ENCODE results near the gene SULT6B1. TPM values are rescaled to one million over a fixed set of nuclear protein-coding genes. Genes with fewer than 3 reads are reported as not detected.

Gene SULT6B1
- total RNA-seq, 4 donors from 2014 or later: not detected

GRCh38 chr2:37181726-37182684 lies 6.5 kb downstream of the SULT6B1 start:
- Histone ChIP-seq H3K27me3 (no peaks in the 10 kb centered on the region), H3K4me1 (no peaks in the 10 kb centered on the region), H3K9me3 (no peaks in the 10 kb centered on the region), H3K27ac (peak overlapping the region in 1 of 4 donors; percentile 48), H3K36me3 (no peaks in the 10 kb centered on the region), H3K4me3 (no peak overlapping the region)
- WGBS, 2 donors: 65 to 66% methylated on average over 17 of the region's 17 CpGs
- DNase-seq (ENCODE audit: low spot score in 2 of 2): no peak
- TF ChIP-seq CTCF (IDR thresholded peaks at IDR 0.05) (no peak), POLR2A (IDR thresholded peaks at IDR 0.05) (no peak), EP300 (IDR thresholded peaks at IDR 0.05) (no peak)

GRCh38 chr2:37180640-37181039 lies 7.8 kb downstream of the SULT6B1 start:
- no peak overlapping the region for H3K4me3 ChIP-seq
- 96 to 98% methylated on average over 5 of the region's 5 CpGs for WGBS, 2 donors
- H3K27ac ChIP-seq: no peak overlapping the region
- no peaks in the 10 kb centered on the region for H3K4me1 ChIP-seq
- H3K36me3 ChIP-seq: no peaks in the 10 kb centered on the region
- TF ChIP-seq EP300 (IDR thresholded peaks at IDR 0.05): no peak
- TF ChIP-seq POLR2A (IDR thresholded peaks at IDR 0.05): no peak
- TF ChIP-seq CTCF (IDR thresholded peaks at IDR 0.05): no peak
- no peaks in the 10 kb centered on the region for H3K27me3 ChIP-seq
- DNase-seq (ENCODE audit: low spot score in 2 of 2): no peak
- H3K9me3 ChIP-seq: no peaks in the 10 kb centered on the region

DNA sequence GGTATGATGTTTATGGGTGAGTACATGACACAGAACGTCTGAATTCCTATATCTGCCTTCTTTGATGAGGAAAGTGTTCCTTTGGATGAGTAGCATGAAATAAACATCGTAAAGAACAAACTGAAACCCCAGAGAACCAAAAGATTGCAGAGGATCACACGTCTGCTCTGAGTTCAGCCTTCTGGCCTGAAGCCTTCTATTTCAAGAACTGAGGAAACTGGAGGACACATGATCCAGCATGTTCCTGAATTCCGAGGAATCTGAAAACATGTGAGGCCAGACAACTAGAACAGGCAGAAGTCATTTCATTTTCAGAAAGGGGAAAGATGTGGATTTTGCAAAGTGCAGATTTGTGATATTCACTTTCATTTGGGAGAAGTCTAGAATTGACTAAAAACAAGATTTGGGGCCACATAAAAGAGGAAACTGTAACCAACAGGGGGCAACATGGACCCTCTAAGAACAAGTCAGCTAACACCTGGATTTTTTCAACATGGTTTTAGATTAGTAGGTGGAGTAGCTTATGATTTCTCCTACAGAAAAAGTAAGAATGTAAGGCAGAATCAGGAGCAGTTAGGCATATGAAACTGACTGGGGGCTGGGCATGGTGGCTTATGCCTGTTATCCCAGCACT lies 8.3 kb downstream of the SULT6B1 start:
- H3K27me3 ChIP-seq: no peaks in the 10 kb centered on the region
- H3K4me3 ChIP-seq: no peak overlapping the region
- H3K9me3 ChIP-seq: no peaks in the 10 kb centered on the region
- 60 to 64% methylated on average over 4 of the region's 4 CpGs for WGBS, 2 donors
- DNase-seq (ENCODE audit: low spot score in 2 of 2): no peak
- no peak for TF ChIP-seq CTCF (IDR thresholded peaks at IDR 0.05)
- TF ChIP-seq POLR2A (IDR thresholded peaks at IDR 0.05): no peak
- TF ChIP-seq EP300 (IDR thresholded peaks at IDR 0.05): peak in 1 of 2 donors; percentile 24
- no peaks in the 10 kb centered on the region for H3K36me3 ChIP-seq
- H3K4me1 ChIP-seq: no peaks in the 10 kb centered on the region
- H3K27ac ChIP-seq: no peak overlapping the region

DNA sequence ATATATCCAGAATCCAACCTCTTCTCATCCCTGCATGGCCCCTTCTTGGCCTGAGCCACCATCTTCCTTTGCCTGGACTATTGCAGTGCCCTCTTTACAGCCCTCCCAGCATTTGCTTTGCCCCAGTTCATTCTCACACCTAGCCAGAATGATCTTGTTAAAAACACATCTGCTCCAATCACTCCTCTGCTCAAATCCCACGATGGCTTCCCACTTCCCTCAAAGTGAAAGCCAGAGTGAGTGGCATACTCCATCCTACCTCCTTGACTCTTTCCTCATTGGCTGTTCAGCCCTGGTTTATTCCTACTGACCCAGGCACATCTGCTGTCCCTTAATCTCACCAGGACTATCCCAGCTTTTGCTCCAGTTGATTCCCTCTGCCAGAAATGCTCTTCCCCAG lies 14.7 kb downstream of the SULT6B1 start:
- no peak for TF ChIP-seq CTCF (IDR thresholded peaks at IDR 0.05)
- no peak for TF ChIP-seq POLR2A (IDR thresholded peaks at IDR 0.05)
- no peak for TF ChIP-seq EP300 (IDR thresholded peaks at IDR 0.05)
- no peaks in the 10 kb centered on the region for H3K9me3 ChIP-seq
- WGBS, 2 donors: 67 to 76% methylated on average over 1 of the region's 1 CpG
- H3K36me3 ChIP-seq: no peaks in the 10 kb centered on the region
- H3K27ac ChIP-seq: no peak overlapping the region
- H3K27me3 ChIP-seq: no peaks in the 10 kb centered on the region
- no peaks in the 10 kb centered on the region for H3K4me1 ChIP-seq
- H3K4me3 ChIP-seq: no peak overlapping the region
- DNase-seq (ENCODE audit: low spot score in 2 of 2): no peak

- H3K27ac ChIP-seq: no peak overlapping the region
- no peaks in the 10 kb centered on the region for H3K36me3 ChIP-seq
- no peaks in the 10 kb centered on the region for H3K27me3 ChIP-seq
- no peak for TF ChIP-seq EP300 (IDR thresholded peaks at IDR 0.05)
- no peak for TF ChIP-seq CTCF (IDR thresholded peaks at IDR 0.05)
- TF ChIP-seq POLR2A (IDR thresholded peaks at IDR 0.05): no peak
- no peak overlapping the region for H3K4me3 ChIP-seq
- DNase-seq (ENCODE audit: low spot score in 2 of 2): no peak
- no peaks in the 10 kb centered on the region for H3K4me1 ChIP-seq
- no peaks in the 10 kb centered on the region for H3K9me3 ChIP-seq
These were observed 16.9 kb downstream of the SULT6B1 start for GRCh38 chr2:37171624-37171950.
